Osteoblast (primary cell): ENCODE measurements around the gene ZNF20. TPM values are rescaled to one million over a fixed set of nuclear protein-coding genes. Genes with fewer than 3 reads are reported as not detected.
A peak's percentile ranks its signal among the peaks of the same experiment; 100 is the strongest.

Experiments
- DNase-seq: peaks from one replicate; pipeline ENCODE4 v3.0.0; 2011; ENCODE audit warnings: low spot score, mixed read lengths; ENCODE audit not compliant: insufficient read length; ENCODE audit errors: missing footprints
- H2AFZ ChIP-seq: 2 replicates; pipeline ENCODE4 v1.6.0; 2011; ENCODE audit warnings: mild to moderate bottlenecking, low read length
- H3K27ac ChIP-seq: 2 replicates; pipeline ENCODE4 v1.5.1; 2011; ENCODE audit warnings: mild to moderate bottlenecking, low read depth, low read length, moderate library complexity
- H3K27me3 ChIP-seq: 2 replicates; pipeline ENCODE4 v1.6.0; 2012; ENCODE audit warnings: mild to moderate bottlenecking, control low read depth, inconsistent platforms, low read length, moderate library complexity; ENCODE audit not compliant: insufficient read depth
- H3K36me3 ChIP-seq: 2 replicates; pipeline ENCODE4 v1.5.1; 2011; ENCODE audit warnings: mild to moderate bottlenecking, low read length, control low read depth, moderate library complexity; ENCODE audit not compliant: insufficient read depth
- H3K4me1 ChIP-seq: 2 replicates; pipeline ENCODE4 v1.5.1; 2011; ENCODE audit warnings: mild to moderate bottlenecking, low read length, control low read depth, moderate library complexity; ENCODE audit not compliant: insufficient read depth
- H3K4me2 ChIP-seq: 2 replicates; pipeline ENCODE4 v1.6.0; 2011; ENCODE audit warnings: mild to moderate bottlenecking, low read length; ENCODE audit not compliant: insufficient read depth
- H3K4me3 ChIP-seq: fragments of 200-600 bp; sonication (generic); 3 replicates; pipeline ENCODE4 v1.5.1; 2012; ENCODE audit warnings: mild to moderate bottlenecking, low read length, inconsistent platforms; ENCODE audit not compliant: insufficient read depth
- H3K79me2 ChIP-seq: 2 replicates; pipeline ENCODE4 v1.6.0; 2012; ENCODE audit warnings: mild to moderate bottlenecking, low read length, control low read depth, inconsistent platforms; ENCODE audit not compliant: insufficient read depth
- H3K9me3 ChIP-seq: 2 replicates; pipeline ENCODE4 v1.5.1; 2011; ENCODE audit warnings: low read depth, low read length, control low read depth
- H4K20me1 ChIP-seq: 2 replicates; pipeline ENCODE4 v1.6.0; 2012; ENCODE audit warnings: mild to moderate bottlenecking, low read length, control low read depth; ENCODE audit not compliant: insufficient read depth
- CTCF ChIP-seq: IDR thresholded peaks from 2 replicates; pipeline ENCODE4 v1.5.1; 2011; ENCODE audit warnings: mild to moderate bottlenecking, low read depth, low read length, moderate library complexity; ENCODE audit errors: extremely low read depth
- total RNA-seq: library from RNA; depleted of rRNA; stranded (reverse); fragments of >200 nt; gene quantifications from 2 replicates; pipeline ENCODE4 v1.2.3, GENCODE V29; 2012

Gene ZNF20
- total RNA-seq, 1 donor: 6.9 TPM

GRCh38 chr19:12126707-12127106 lies 13.4 kb downstream of the ZNF20 start:
- DNase-seq: no peak
- no peaks in the 10 kb centered on the region for H3K27me3 ChIP-seq
- H4K20me1 ChIP-seq: no peaks in the 10 kb centered on the region
- H3K27ac ChIP-seq: no peak overlapping the region
- H3K79me2 ChIP-seq: no peaks in the 10 kb centered on the region
- peaks cover 6% of the 10 kb centered on the region for H3K9me3 ChIP-seq
- no peak overlapping the region for H3K4me3 ChIP-seq
- peak; percentile 27 for TF ChIP-seq CTCF
- no peaks in the 10 kb centered on the region for H3K4me1 ChIP-seq
- no peak overlapping the region for H2AFZ ChIP-seq
- no peak overlapping the region for H3K4me2 ChIP-seq
- H3K36me3 ChIP-seq: peaks cover 2% of the 10 kb centered on the region

GRCh38 chr19:12117201-12117970 lies 22.8 kb downstream of the ZNF20 start:
- no peak overlapping the region for H3K4me2 ChIP-seq
- no peak for TF ChIP-seq CTCF

GRCh38 chr19:12113121-12113520 lies 27.0 kb downstream of the ZNF20 start:
- no peaks in the 10 kb centered on the region for H3K4me1 ChIP-seq
- H3K27me3 ChIP-seq: no peaks in the 10 kb centered on the region
- no peaks in the 10 kb centered on the region for H3K79me2 ChIP-seq
- peaks cover 29% of the 10 kb centered on the region for H3K36me3 ChIP-seq
- H2AFZ ChIP-seq: no peak overlapping the region
- TF ChIP-seq CTCF: no peak
- no peak overlapping the region for H3K27ac ChIP-seq
- H3K4me2 ChIP-seq: no peak overlapping the region
- peaks cover 21% of the 10 kb centered on the region for H3K9me3 ChIP-seq
- no peak overlapping the region for H3K4me3 ChIP-seq
- DNase-seq: no peak
- H4K20me1 ChIP-seq: no peaks in the 10 kb centered on the region

More at GRCh38 chr19:12117201-12117970, 22.8 kb downstream of the ZNF20 start:
- Histone ChIP-seq H2AFZ (no peak overlapping the region), H3K27me3 (no peaks in the 10 kb centered on the region), H3K9me3 (peaks cover 12% of the 10 kb centered on the region), H3K79me2 (no peaks in the 10 kb centered on the region), H3K4me3 (no peak overlapping the region), H3K36me3 (peaks cover 10% of the 10 kb centered on the region), H3K4me1 (no peaks in the 10 kb centered on the region), H3K27ac (no peak overlapping the region), H4K20me1 (no peaks in the 10 kb centered on the region)
- DNase-seq: peak; percentile 49

GRCh38 chr19:12112701-12113100 lies 27.4 kb downstream of the ZNF20 start:
- H3K4me3 ChIP-seq: no peak overlapping the region
- no peaks in the 10 kb centered on the region for H3K4me1 ChIP-seq
- no peak overlapping the region for H3K4me2 ChIP-seq
- H3K36me3 ChIP-seq: peaks cover 29% of the 10 kb centered on the region
- H4K20me1 ChIP-seq: no peaks in the 10 kb centered on the region
- no peak overlapping the region for H3K27ac ChIP-seq
- peaks cover 21% of the 10 kb centered on the region for H3K9me3 ChIP-seq
- H2AFZ ChIP-seq: no peak overlapping the region
- no peaks in the 10 kb centered on the region for H3K27me3 ChIP-seq
- no peak for TF ChIP-seq CTCF
- no peaks in the 10 kb centered on the region for H3K79me2 ChIP-seq
- DNase-seq: no peak
